ENCODE data around the gene INO80D.
"Not testable (repeated sequence)": the region's sequence is repeated elsewhere in the genome, so short reads cannot be mapped to it uniquely, and the experiment has no call there.

INO80D gene

GRCh38 chr2:206083602-206084438 lies 2.2 kb downstream of the INO80D start:
- TF ChIP-seq, protein P1, sequence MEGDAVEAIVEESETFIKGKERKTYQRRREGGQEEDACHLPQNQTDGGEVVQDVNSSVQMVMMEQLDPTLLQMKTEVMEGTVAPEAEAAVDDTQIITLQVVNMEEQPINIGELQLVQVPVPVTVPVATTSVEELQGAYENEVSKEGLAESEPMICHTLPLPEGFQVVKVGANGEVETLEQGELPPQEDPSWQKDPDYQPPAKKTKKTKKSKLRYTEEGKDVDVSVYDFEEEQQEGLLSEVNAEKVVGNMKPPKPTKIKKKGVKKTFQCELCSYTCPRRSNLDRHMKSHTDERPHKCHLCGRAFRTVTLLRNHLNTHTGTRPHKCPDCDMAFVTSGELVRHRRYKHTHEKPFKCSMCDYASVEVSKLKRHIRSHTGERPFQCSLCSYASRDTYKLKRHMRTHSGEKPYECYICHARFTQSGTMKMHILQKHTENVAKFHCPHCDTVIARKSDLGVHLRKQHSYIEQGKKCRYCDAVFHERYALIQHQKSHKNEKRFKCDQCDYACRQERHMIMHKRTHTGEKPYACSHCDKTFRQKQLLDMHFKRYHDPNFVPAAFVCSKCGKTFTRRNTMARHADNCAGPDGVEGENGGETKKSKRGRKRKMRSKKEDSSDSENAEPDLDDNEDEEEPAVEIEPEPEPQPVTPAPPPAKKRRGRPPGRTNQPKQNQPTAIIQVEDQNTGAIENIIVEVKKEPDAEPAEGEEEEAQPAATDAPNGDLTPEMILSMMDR (conservative IDR thresholded peaks at IDR 0.05; ENCODE audit: low read length), result no peak
- H3K4me3 ChIP-seq (ENCODE audit: low read length), result peak overlapping the region; percentile 71
- no peak for DNase-seq (ENCODE audit: low read depth)

- TF ChIP-seq, protein P1 (conservative IDR thresholded peaks at IDR 0.05; ENCODE audit: low read length), result no peak
- H3K4me3 ChIP-seq (ENCODE audit: low read length), result no peak overlapping the region
- DNase-seq (ENCODE audit: low read depth), result no peak
Measured at GRCh38 chr2:206082298-206082843, 3.6 kb downstream of the INO80D start.

GRCh38 chr2:206080927-206081326 lies 5.0 kb downstream of the INO80D start:
- TF ChIP-seq, protein P1 (conservative IDR thresholded peaks at IDR 0.05; ENCODE audit: low read length), result no peak
- H3K4me3 ChIP-seq (ENCODE audit: low read length), result no peak overlapping the region
- DNase-seq (ENCODE audit: low read depth), result no peak

DNA sequence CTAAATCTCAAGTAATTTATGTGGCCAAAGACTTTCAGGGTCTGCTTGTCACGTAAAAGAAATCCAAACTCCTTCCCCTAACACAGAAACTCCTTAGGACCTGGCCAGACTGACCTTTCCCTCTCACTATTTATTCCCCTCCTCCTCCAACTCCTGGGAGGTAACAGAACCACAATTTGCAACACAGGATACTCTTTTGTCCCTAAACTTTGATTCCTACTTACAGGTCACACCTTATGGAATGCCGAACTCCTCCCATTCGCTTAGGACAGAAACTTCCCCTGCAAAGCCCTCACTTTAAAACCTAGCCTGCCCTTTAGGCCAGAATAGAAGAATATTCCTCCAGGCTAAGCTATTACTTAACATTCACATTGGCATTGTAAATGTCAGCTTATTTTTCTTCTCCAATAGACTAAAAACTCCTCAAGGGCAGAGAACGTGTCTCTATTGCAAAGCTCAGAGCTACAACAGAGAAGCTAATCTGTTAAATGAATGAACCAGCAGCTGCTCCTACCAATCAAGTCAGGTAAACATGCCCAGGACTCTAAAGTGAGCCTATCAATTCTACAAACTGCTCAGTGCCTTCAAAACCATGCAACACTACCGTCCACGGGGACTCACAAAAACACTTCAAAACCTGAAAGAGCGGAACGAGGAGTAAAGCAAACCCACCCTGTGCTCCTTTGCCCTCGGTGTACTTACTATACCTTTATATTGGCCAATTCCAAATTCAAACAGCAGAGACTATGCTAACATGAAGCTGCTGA lies 6.1 kb downstream of the INO80D start:
- no peak for DNase-seq (ENCODE audit: low read depth)
- no peak overlapping the region for H3K4me3 ChIP-seq (ENCODE audit: low read length)
- TF ChIP-seq, protein P1 (conservative IDR thresholded peaks at IDR 0.05; ENCODE audit: low read length), result no peak

- DNase-seq (ENCODE audit: low read depth); H3K4me3 ChIP-seq (ENCODE audit: low read length): not testable (repeated sequence)
Measured at GRCh38 chr2:206077879-206078278, 8.1 kb downstream of the INO80D start.

DNA sequence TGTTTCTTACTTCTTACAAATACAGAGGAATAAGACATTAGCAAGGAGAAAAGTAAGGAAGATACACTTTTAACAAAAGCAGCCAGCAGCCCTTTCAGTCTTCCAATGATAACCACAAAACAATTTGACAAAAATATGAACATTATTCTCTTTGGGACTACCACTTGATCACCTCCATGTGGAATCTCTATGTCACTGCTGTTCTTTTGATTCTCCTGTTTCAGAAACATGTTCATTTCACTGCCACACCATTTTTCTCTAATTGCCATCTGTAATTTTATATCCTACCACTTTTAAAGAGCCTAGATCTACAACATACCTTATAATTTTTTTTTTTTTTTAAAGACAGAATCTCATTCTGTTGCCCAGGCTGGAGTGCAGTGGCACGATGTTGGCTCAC lies 10.9 kb downstream of the INO80D start:
- TF ChIP-seq, protein P1 (conservative IDR thresholded peaks at IDR 0.05; ENCODE audit: low read length), result no peak
- H3K4me3 ChIP-seq (ENCODE audit: low read length), result no peak overlapping the region
- no peak for DNase-seq (ENCODE audit: low read depth)

GRCh38 chr2:206071807-206072206 lies 14.2 kb downstream of the INO80D start:
- DNase-seq (ENCODE audit: low read depth), result no peak
- TF ChIP-seq, protein P1 (conservative IDR thresholded peaks at IDR 0.05; ENCODE audit: low read length), result no peak
- no peak overlapping the region for H3K4me3 ChIP-seq (ENCODE audit: low read length)
